GM23248 (cell line): ENCODE measurements around the gene TLK2.
"Not testable (repeated sequence)": the region's sequence is repeated elsewhere in the genome, so short reads cannot be mapped to it uniquely, and the experiment has no call there.

Experiments used
- EZH2 ChIP-seq: fragments of 200-600 bp; sonication (generic); IDR thresholded peaks from 2 replicates; pipeline ENCODE4 v1.6.1; 2018; ENCODE audit warnings: antibody characterized with exemption, mild to moderate bottlenecking; ENCODE audit not compliant: insufficient read depth, poor library complexity, severe bottlenecking
- EZH2phosphoT487 ChIP-seq: fragments of 200-600 bp; sonication (generic); IDR thresholded peaks from 2 replicates; pipeline ENCODE4 v1.6.1; 2018; ENCODE audit warnings: antibody characterized with exemption, moderate library complexity, mild to moderate bottlenecking, low read depth; ENCODE audit not compliant: insufficient read depth

DNA sequence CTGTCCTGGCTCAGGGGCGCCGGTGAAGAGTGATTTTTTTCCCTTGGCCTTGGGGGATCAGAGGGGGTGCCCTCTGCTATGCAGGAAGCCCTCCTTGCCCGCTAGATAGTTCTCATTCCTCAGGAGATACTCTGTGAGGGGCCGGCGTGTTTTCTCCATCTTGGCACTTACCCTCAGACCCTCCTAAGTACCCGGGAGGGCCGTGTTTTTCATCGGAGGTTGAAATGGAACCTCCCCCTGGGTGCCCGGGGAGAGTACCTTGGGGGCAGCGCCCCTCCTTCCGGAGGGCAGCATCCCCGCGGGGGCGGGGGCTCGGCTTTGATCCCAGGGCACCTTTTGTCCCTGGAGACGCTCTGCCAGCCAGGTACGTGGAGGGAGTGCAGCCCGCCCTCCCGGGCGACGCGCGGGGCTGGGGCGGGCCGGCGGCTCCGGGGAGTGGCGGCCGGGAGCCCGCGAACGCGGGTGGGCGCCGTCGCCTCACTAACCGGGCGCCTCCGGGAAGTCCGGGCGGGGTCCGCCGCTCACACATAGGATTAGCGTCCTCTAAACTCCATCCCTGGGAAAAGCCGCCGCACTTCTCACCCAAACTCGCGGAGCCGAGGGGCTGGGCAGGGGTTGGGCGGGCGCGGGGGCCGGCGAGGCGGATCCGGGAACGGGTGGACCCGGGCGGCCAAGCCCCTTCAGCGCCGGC lies 762 bp upstream of the TLK2 start:
- TF ChIP-seq EZH2, EZH2phosphoT487: not testable (repeated sequence)
